GM21360 (cell line): Measurements from ENCODE around the gene F2RL2.
"Not testable (repeated sequence)": the region's sequence is repeated elsewhere in the genome, so short reads cannot be mapped to it uniquely, and the experiment has no call there.

Experiments used
- ATAC-seq: cut with Tn5 transposase; IDR thresholded peaks from one replicate; pipeline ENCODE4 v1.9.1; 2021; ENCODE audit warnings: mild to moderate bottlenecking, moderate library complexity; ENCODE audit not compliant: unreplicated experiment

F2RL2 gene

GRCh38 chr5:76625087-76625815, 2.0 kb upstream of the F2RL2 start:
- ATAC-seq = no peak

DNA sequence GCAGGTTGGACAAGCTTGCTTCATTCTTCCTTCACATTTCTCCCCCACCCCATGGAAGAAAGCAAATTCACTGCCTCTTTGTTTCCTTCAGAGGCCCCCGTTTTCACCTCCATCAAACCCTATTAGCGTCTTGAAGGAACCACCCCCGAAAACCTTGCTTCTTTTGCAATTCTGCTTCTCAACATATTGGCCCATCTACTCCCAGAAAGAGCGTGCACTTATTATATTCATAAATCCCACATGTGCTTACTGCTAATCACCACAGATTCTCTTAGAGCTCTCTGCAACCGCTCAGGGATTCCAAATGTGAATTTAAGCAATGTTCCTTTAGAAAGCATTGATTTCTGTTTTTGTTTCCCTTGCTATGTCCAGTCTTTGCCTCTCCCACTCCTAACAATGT, 1.1 kb downstream of the F2RL2 start:
- ATAC-seq = no peak

DNA sequence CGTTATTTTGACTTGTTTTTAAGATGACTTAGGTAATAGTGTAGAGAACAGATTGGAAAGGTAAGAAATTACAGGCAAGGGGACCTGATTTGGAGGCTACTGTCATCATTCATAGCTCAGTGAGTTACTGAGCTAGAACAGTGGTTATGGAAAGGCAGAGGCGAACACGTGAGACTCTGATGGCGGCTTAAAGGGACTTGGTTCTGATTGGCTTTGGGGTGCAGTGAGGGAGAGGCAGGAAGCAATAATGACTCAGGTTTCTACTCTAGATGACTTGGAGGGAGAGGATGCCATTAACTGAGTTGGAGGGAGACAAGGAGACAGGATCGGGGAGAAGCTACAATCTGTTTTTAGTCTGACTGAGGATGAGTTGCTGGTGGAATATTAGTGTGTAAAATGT, 3.0 kb downstream of the F2RL2 start:
- ATAC-seq = no peak

DNA sequence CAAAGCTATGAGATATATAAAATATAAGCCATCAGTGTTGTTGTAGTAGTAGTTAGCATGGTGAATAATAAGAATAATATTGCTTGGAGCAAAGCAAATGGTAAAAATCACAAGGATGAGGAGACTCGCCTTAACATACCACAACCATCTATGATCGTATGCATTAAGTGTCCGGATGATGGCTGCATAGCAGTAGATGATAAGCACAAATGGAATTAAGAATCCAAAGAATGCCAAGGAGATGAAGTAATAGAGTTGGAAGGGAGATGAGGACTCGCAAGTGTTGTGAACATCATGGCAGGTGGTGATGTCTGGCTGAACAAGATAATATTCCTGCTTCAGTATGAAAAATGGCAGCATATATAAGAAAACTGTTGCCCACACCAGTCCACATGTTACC, 5.5 kb downstream of the F2RL2 start:
- ATAC-seq = no peak

- no peak for ATAC-seq
Observed at GRCh38 chr5:76617229-76617628, 6.0 kb downstream of the F2RL2 start.

- ATAC-seq = no peak
Observed at GRCh38 chr5:76616206-76616605, 7.0 kb downstream of the F2RL2 start.

- ATAC-seq = no peak
Observed at GRCh38 chr5:76615759-76616158, 7.4 kb downstream of the F2RL2 start.

GRCh38 chr5:76612942-76613341, 10.3 kb downstream of the F2RL2 start:
- no peak for ATAC-seq

DNA sequence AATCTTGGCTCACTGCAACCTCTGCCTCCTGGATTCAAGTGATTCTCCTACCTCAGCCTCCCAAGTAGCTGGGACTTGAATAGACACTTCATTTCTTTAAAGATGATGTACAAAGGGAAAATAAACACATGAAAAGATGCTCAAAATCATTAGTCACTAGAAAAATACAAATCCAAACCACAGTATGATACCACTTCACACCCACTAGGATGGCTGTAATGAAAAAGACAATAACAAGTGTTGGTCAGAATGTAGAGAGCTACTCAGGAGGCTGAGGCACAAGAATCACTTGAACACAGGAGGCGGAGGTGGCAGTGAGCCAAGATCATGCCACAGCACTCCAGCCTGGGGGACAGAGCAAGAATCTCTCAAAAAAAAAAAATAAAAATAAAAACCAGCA, 13.0 kb downstream of the F2RL2 start:
- ATAC-seq = no peak

- ATAC-seq = no peak
Observed at GRCh38 chr5:76608833-76609232, 14.4 kb downstream of the F2RL2 start.

- ATAC-seq = no peak
Observed at GRCh38 chr5:76607353-76607871, 15.8 kb downstream of the F2RL2 start.

DNA sequence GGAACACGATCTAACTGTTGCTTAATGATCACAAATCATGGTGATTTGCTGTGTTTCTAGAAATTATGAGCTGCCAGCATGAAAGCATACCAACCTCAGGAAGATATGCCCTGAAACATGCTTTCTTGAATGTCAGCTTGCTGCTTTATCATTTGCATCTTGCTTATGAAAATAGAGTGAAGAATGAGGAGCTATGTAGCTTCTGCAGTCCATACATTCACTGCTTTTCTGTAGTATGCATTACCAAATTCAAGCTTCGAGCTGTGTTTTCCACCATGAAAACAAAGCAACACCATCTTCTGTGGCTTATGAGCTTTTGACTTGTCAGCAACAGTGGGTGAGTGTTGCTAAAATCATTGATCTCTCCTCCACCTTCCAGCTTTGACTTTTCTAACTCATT, 16.5 kb downstream of the F2RL2 start:
- ATAC-seq = no peak

DNA sequence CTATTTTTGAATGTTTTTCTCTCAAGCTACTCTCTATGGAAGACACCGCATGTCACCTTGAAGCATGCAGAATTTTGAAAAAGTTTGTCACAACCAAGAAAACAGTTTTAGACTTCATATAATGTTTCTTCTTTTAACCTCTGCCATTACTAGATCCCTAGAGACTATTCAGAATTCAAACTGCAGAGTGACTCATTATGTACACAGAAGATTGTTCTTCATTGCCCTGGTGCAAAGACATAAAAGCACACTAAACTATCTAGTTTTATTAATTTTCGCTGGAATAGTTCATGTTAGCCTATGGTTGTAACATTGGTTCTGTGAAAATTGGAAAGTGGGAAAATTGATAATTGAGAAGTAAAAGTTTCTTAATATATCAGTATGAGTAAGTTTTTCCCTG, 18.4 kb downstream of the F2RL2 start:
- ATAC-seq = no peak

GRCh38 chr5:76603991-76604390, 19.2 kb downstream of the F2RL2 start:
- not testable (repeated sequence) for ATAC-seq

DNA sequence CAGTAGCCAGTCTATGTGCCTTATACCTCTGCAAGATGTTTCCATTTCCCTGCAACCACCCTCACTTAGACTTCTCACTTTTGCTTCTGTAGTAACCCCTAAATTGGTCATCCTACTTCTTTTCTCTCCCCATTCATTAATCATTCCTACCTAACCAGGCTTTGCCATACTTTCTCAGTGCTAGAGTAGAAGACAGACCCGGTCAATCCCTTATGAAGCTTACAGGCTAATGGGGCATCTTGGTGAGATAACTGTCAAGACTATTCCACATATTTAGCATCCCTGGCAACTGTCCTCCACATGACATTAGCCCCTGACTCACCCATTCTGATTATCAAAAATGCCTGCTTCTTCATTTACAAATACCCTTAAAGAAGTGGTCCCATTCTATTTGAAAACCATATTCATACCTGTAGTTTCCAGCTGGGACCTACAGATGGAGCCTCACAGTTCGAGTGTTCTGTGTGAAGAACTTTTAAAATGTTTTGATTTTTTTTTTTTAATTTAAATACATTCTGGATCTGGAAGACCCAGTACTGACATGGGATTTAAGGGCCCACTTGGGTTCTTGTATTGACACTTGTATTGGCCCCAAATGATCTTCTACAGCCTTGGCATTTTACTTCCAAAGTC, 21.0 kb downstream of the F2RL2 start:
- ATAC-seq = no peak

DNA sequence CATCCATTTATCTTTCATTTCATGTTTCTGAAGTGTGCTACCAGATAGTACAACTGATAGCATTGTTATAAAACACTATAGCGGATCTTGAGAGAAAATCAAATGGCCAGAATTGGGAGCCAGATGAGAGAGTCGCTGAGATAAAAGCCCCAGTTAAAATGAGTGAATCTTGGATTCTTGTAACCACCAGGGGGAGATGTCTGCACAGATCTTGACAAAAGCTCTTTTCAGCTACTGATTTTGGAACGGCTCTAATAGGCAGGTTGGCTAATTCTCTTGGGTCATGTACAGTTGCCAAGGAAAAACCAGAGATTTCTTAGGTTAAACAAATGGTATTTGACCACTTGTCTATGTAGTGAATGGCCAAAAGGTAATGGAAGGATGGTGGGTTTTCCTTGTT, 21.7 kb downstream of the F2RL2 start:
- no peak for ATAC-seq

- ATAC-seq = no peak
Observed at GRCh38 chr5:76600716-76601115, 22.5 kb downstream of the F2RL2 start.

- no peak for ATAC-seq
Observed at GRCh38 chr5:76598531-76598930, 24.7 kb downstream of the F2RL2 start.

DNA sequence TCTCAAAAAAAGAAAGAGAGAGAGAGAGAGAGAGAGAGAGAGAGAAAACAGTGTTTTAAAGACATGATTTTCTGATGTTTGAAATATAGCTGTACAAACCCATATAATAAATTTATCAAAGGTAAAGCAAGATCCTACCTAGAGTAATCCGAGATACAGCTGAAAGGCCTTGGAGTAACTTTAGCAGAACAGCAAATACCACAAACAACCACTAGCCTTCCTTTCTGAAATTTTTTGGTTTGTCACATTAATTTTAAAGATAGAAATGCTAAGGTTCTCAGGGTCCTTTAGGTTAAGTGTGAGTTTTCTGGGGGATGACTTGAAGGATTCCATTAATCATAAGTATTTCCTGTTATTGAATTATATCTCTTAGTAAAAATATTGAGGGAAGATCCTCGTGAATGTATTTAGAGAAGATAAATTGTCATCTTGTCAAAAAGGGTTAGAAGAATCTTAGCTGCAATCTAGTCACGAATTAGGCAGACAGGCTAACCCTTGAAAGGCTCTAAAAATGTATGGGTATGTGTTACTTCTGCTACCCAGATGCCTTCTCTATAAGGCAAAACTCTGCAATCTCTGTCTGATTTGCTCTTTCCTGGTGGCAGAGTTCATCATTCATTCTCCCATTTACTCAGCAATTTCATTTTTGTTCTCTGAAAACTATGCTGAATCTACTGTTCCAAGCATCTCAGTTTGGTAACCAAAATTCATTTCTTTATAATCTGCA, 27.3 kb downstream of the F2RL2 start:
- no peak for ATAC-seq

- ATAC-seq = no peak
Observed at GRCh38 chr5:76594107-76594506, 29.1 kb downstream of the F2RL2 start.

DNA sequence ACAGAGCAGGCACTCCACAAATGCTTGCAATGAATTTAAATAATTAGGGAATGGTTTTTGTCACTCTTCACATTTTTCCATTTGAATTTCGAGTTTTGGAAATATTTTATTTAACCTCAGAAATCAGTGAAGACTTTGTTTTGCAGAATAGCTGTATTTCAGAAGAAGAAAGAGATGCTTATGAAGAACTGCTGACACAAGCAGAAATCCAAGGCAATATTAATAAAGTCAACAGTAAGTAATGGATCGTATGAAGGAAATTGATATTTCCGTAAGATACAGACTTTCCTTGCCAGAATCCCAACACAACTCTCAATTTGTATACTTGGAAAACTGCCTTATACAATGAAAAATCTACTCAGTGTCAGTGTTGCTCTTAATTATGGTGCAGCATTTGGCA, 30.5 kb downstream of the F2RL2 start:
- no peak for ATAC-seq

DNA sequence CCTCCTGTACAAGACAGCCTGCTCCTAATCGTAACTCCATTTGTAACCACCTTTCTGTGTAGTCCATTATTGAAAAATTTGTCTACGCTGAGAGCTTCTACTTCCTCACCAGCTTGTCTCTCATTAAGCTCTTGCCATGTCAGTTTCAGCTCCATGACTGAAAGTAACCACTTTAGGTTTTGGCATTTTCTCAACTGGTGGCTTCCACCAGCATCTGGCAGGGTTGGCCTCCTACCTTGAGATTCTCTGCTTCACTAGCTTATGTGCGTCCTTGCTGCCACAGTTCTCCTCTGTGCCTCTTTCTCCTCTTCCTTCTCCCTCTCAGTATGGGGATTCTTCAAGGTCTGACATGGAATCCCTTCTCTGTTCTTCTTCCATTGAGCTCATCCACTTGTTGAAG, 31.8 kb downstream of the F2RL2 start:
- no peak for ATAC-seq
